OCI-LY7 (cell line): ENCODE measurements around the gene INSC.

Source experiments
- EZH2phosphoT487 ChIP-seq: fragments of 200-600 bp; sonication (generic); IDR thresholded peaks from 2 replicates; pipeline ENCODE4 v1.6.1; 2018; ENCODE audit warnings: low read depth, borderline replicate concordance, mild to moderate bottlenecking, mixed run types, antibody characterized with exemption, low read length, moderate library complexity, mixed read lengths
- TF ChIP-seq, protein P1 (sequence below): fragments of 200-600 bp; sonication (generic); conservative IDR thresholded peaks from 2 replicates; pipeline ENCODE4 v1.5.1; 2014; ENCODE audit warnings: mild to moderate bottlenecking, antibody characterized with exemption, low read length, moderate library complexity, mixed read lengths

- TF ChIP-seq, protein P1, sequence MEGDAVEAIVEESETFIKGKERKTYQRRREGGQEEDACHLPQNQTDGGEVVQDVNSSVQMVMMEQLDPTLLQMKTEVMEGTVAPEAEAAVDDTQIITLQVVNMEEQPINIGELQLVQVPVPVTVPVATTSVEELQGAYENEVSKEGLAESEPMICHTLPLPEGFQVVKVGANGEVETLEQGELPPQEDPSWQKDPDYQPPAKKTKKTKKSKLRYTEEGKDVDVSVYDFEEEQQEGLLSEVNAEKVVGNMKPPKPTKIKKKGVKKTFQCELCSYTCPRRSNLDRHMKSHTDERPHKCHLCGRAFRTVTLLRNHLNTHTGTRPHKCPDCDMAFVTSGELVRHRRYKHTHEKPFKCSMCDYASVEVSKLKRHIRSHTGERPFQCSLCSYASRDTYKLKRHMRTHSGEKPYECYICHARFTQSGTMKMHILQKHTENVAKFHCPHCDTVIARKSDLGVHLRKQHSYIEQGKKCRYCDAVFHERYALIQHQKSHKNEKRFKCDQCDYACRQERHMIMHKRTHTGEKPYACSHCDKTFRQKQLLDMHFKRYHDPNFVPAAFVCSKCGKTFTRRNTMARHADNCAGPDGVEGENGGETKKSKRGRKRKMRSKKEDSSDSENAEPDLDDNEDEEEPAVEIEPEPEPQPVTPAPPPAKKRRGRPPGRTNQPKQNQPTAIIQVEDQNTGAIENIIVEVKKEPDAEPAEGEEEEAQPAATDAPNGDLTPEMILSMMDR = no peak
- no peak for TF ChIP-seq EZH2phosphoT487
Observed at GRCh38 chr11:15163136-15163535, 48.4 kb downstream of the INSC start.
